HG03095 (cell line): Measurements from ENCODE around the gene PDGFC.

ENCODE experiments used
- ATAC-seq: cut with Tn5 transposase; IDR thresholded peaks from one replicate; pipeline ENCODE4 v1.9.1; 2021; ENCODE audit warnings: moderate library complexity; ENCODE audit not compliant: unreplicated experiment

The PDGFC gene

GRCh38 chr4:156762851-156763250, 208.7 kb downstream of the PDGFC start:
- ATAC-seq = no peak

- ATAC-seq = no peak
These were observed 215.5 kb downstream of the PDGFC start for GRCh38 chr4:156756118-156756517.

- ATAC-seq = no peak
These were observed 216.6 kb downstream of the PDGFC start for GRCh38 chr4:156754832-156755570.

- no peak for ATAC-seq
These were observed 220.1 kb downstream of the PDGFC start for GRCh38 chr4:156751486-156751885.

- ATAC-seq = no peak
These were observed 221.9 kb downstream of the PDGFC start for GRCh38 chr4:156749426-156750403.

GRCh38 chr4:156746111-156746510, 225.5 kb downstream of the PDGFC start:
- ATAC-seq = no peak

GRCh38 chr4:156738766-156739165, 232.8 kb downstream of the PDGFC start:
- no peak for ATAC-seq

- no peak for ATAC-seq
These were observed 236.4 kb downstream of the PDGFC start for GRCh38 chr4:156734965-156735895.

GRCh38 chr4:156733582-156733981, 238.0 kb downstream of the PDGFC start:
- no peak for ATAC-seq

GRCh38 chr4:156732634-156733033, 239.0 kb downstream of the PDGFC start:
- no peak for ATAC-seq

GRCh38 chr4:156729416-156729815, 242.2 kb downstream of the PDGFC start:
- ATAC-seq = no peak

GRCh38 chr4:156725257-156725656, 246.3 kb downstream of the PDGFC start:
- ATAC-seq = no peak

- no peak for ATAC-seq
These were observed 247.5 kb downstream of the PDGFC start for GRCh38 chr4:156723951-156724668.

- no peak for ATAC-seq
These were observed 253.4 kb downstream of the PDGFC start for GRCh38 chr4:156718226-156718625.

GRCh38 chr4:156711193-156711590, 260.4 kb downstream of the PDGFC start:
- no peak for ATAC-seq
